H1 (cell line): ENCODE measurements around the gene BTBD7. TPM values are rescaled to one million over a fixed set of nuclear protein-coding genes. Genes with fewer than 3 reads are reported as not detected.
A peak's percentile ranks its signal among the peaks of the same experiment; 100 is the strongest.

ENCODE experiments used
- CTCF ChIA-PET: fragments of 300-600 bp; sonication (Branson Sonifier 250); formaldehyde crosslinking; loops from one replicate; lab custom pipeline; 2021; ENCODE audit not compliant: partially characterized antibody; lab: Charles Lee
- POLR2A ChIA-PET: fragments of 300-600 bp; sonication (Branson Sonifier 250); formaldehyde crosslinking; loops from one replicate; lab custom pipeline; 2021; ENCODE audit warnings: inconsistent platforms; ENCODE audit not compliant: partially characterized antibody; lab: Charles Lee
- DNase-seq, 2 experiments: peaks; one replicate each; pipeline versions ENCODE4 v3.0.0 to v3.0.0-alpha.2; 2010 to 2022; ENCODE audit warnings: low spot score in 2 of 2, low read depth in 1 of 2, mixed read lengths in 1 of 2
- FAIRE-seq: peaks from 2 replicates; lab custom pipeline; 2011; peaks lifted over from hg19 to GRCh38; lab: Jason Lieb, UNC
- H2AFZ ChIP-seq: 2 replicates; pipeline ENCODE4 v1.8.1; 2012; ENCODE audit warnings: low read length, inconsistent platforms
- H2AK5ac ChIP-seq: 2 replicates; pipeline ENCODE4 v1.6.1; 2013; ENCODE audit warnings: low read depth, low read length
- H2BK120ac ChIP-seq: replicated peaks from 2 replicates; pipeline ENCODE3; 2013; ENCODE audit warnings: low read depth, low read length, inconsistent platforms
- H2BK12ac ChIP-seq: 2 replicates; pipeline ENCODE4 v1.6.1; 2013; ENCODE audit warnings: low read depth, low read length
- H2BK15ac ChIP-seq: 2 replicates; pipeline ENCODE4 v1.6.1; 2013; ENCODE audit warnings: low read length
- H2BK20ac ChIP-seq: 2 replicates; pipeline ENCODE4 v1.6.1; 2013; ENCODE audit warnings: low read length
- H2BK5ac ChIP-seq: 2 replicates; pipeline ENCODE4 v1.6.1; 2013; ENCODE audit warnings: low read depth, low read length
- H3K14ac ChIP-seq: 2 replicates; pipeline ENCODE4 v1.6.1; 2013; ENCODE audit warnings: inconsistent platforms; ENCODE audit not compliant: insufficient read length
- H3K18ac ChIP-seq: 2 replicates; pipeline ENCODE4 v1.6.1; 2013; ENCODE audit warnings: low read length; ENCODE audit errors: extremely low read depth
- H3K23ac ChIP-seq: 2 replicates; pipeline ENCODE4 v1.6.1; 2013; ENCODE audit warnings: inconsistent platforms; ENCODE audit not compliant: insufficient read length
- H3K23me2 ChIP-seq: 2 replicates; pipeline ENCODE4 v1.6.1; 2013; ENCODE audit warnings: low read depth, low read length
- H3K27ac ChIP-seq: 2 replicates; pipeline ENCODE4 v1.6.1; 2011; ENCODE audit warnings: low read depth, low read length, inconsistent platforms
- H3K27me3 ChIP-seq, 4 experiments: replicated peaks in 1 of 4; 1 replicate in 1 of 4; 2 replicates in 3 of 4; pipeline versions ENCODE4 v1.6.1 to v1.8.1; 2011 to 2013; ENCODE audit warnings: low read length in 3 of 4, mild to moderate bottlenecking in 3 of 4, inconsistent platforms in 2 of 4, mixed read lengths in 2 of 4, moderate library complexity in 1 of 4; ENCODE audit not compliant: control insufficient read depth in 3 of 4, insufficient read depth in 3 of 4; ENCODE audit errors: extremely low read depth in 1 of 4
- H3K36me3 ChIP-seq, 4 experiments: 2 replicates each; pipeline versions ENCODE4 v1.6.1 to v1.8.1; 2011 to 2013; ENCODE audit warnings: mild to moderate bottlenecking in 4 of 4, low read length in 3 of 4, moderate library complexity in 2 of 4, control low read depth in 1 of 4, inconsistent platforms in 1 of 4; ENCODE audit not compliant: insufficient read depth in 4 of 4, control insufficient read depth in 2 of 4
- H3K4ac ChIP-seq: replicated peaks from 2 replicates; pipeline ENCODE3; 2013; ENCODE audit warnings: low read length, low read depth, mixed read lengths, inconsistent platforms; ENCODE audit not compliant: insufficient read length
- H3K4me1 ChIP-seq, 4 experiments: replicated peaks in 1 of 4; 1 replicate in 1 of 4; 2 replicates in 3 of 4; pipeline versions ENCODE4 v1.6.1 to v1.8.1; 2011 to 2013; ENCODE audit warnings: low read length in 3 of 4, inconsistent platforms in 2 of 4, mixed read lengths in 1 of 4; ENCODE audit not compliant: insufficient read depth in 4 of 4, control insufficient read depth in 3 of 4
- H3K4me2 ChIP-seq, 2 experiments: 2 replicates each; pipeline versions ENCODE4 v1.6.1 to v1.8.1; 2011 to 2013; ENCODE audit warnings: low read depth in 2 of 2, low read length in 2 of 2, control low read depth in 1 of 2, inconsistent platforms in 1 of 2, mild to moderate bottlenecking in 1 of 2; ENCODE audit not compliant: insufficient read depth in 1 of 2
- H3K4me3 ChIP-seq, 4 experiments: fragments of 200-600, 300-600 bp in 1 of 4; sonication (generic), shearing (Covaris generic), sonication (Bioruptor Twin) in 1 of 4; 2 replicates each; pipeline versions ENCODE4 v1.5.1 to v1.8.1; 2011 to 2016; ENCODE audit warnings: low read length in 4 of 4, low read depth in 3 of 4, control low read depth in 2 of 4, inconsistent platforms in 2 of 4, mild to moderate bottlenecking in 2 of 4, mixed read lengths in 1 of 4, moderate library complexity in 1 of 4; ENCODE audit not compliant: insufficient read depth in 2 of 4; ENCODE audit errors: extremely low read depth in 1 of 4
- H3K56ac ChIP-seq: replicated peaks from 2 replicates; pipeline ENCODE3; 2013; ENCODE audit warnings: low read depth, mild to moderate bottlenecking, mixed read lengths, low read length, inconsistent platforms; ENCODE audit not compliant: insufficient read length
- H3K79me1 ChIP-seq: 2 replicates; pipeline ENCODE4 v1.6.1; 2013; ENCODE audit warnings: low read depth, low read length, control low read depth
- H3K79me2 ChIP-seq, 2 experiments: 2 replicates each; pipeline versions ENCODE4 v1.6.1 to v1.8.1; 2012 to 2013; ENCODE audit warnings: low read length in 2 of 2, mild to moderate bottlenecking in 2 of 2, inconsistent platforms in 1 of 2; ENCODE audit not compliant: insufficient read depth in 2 of 2, control insufficient read depth in 1 of 2
- H3K9ac ChIP-seq, 4 experiments: replicated peaks in 1 of 4; 1 replicate in 1 of 4; 2 replicates in 3 of 4; pipeline versions ENCODE4 v1.6.1 to v1.8.1; 2011 to 2013; ENCODE audit warnings: low read depth in 3 of 4, low read length in 3 of 4, control low read depth in 2 of 4, mild to moderate bottlenecking in 2 of 4, moderate library complexity in 2 of 4, inconsistent platforms in 1 of 4; ENCODE audit errors: extremely low read depth in 1 of 4
- H3K9me3 ChIP-seq, 2 experiments: 2 replicates each; pipeline versions ENCODE4 v1.6.1 to v1.8.1; 2012 to 2013; ENCODE audit warnings: mild to moderate bottlenecking in 2 of 2, moderate library complexity in 2 of 2, control low read depth in 1 of 2, inconsistent platforms in 1 of 2, low read depth in 1 of 2, low read length in 1 of 2, mixed read lengths in 1 of 2; ENCODE audit not compliant: insufficient read depth in 2 of 2
- H4K20me1 ChIP-seq, 2 experiments: replicated peaks in 1 of 2; 2 replicates each; pipeline versions ENCODE3 to v1.8.1; 2011 to 2013; ENCODE audit warnings: inconsistent platforms in 2 of 2, low read length in 2 of 2, mild to moderate bottlenecking in 1 of 2; ENCODE audit not compliant: insufficient read depth in 2 of 2, control insufficient read depth in 1 of 2
- H4K5ac ChIP-seq: 2 replicates; pipeline ENCODE4 v1.6.1; 2013; ENCODE audit warnings: low read length, low read depth, mixed read lengths, inconsistent platforms; ENCODE audit not compliant: insufficient read length
- H4K8ac ChIP-seq: 2 replicates; pipeline ENCODE4 v1.8.0; 2013; ENCODE audit warnings: mild to moderate bottlenecking, moderate library complexity, low read length, inconsistent platforms; ENCODE audit not compliant: insufficient read depth; ENCODE audit errors: extremely low read depth
- H4K91ac ChIP-seq: replicated peaks from 2 replicates; pipeline ENCODE3; 2013; ENCODE audit warnings: low read length, mixed read lengths, inconsistent platforms; ENCODE audit not compliant: insufficient read length
- ASH2L ChIP-seq: fragments of 200-600, 300-600 bp; sonication (generic); IDR thresholded peaks from one replicate; pipeline ENCODE4 v1.7.1; 2017; ENCODE audit warnings: low read length
- BRCA1 ChIP-seq: IDR thresholded peaks from 2 replicates; pipeline ENCODE4 v1.6.1; 2012; ENCODE audit warnings: low read depth, low read length, improper control_type of control experiment
- CHD2 ChIP-seq: IDR thresholded peaks from 2 replicates; pipeline ENCODE4 v1.6.1; 2012; ENCODE audit warnings: low read length, improper control_type of control experiment
- CTCF ChIP-seq, 3 experiments: IDR thresholded peaks; 1 replicate in 2 of 3; 2 replicates in 1 of 3; pipeline versions ENCODE4 v1.5.1 to v1.6.1; 2011; ENCODE audit warnings: low read length in 3 of 3, mild to moderate bottlenecking in 3 of 3, inconsistent platforms in 2 of 3, low read depth in 1 of 3, moderate library complexity in 1 of 3; ENCODE audit not compliant: insufficient read depth in 1 of 3; ENCODE audit errors: control extremely low read depth in 1 of 3
- POLR2AphosphoS5 ChIP-seq: IDR thresholded peaks from 2 replicates; pipeline ENCODE4 v1.6.1; 2011; ENCODE audit warnings: low read depth, low read length
- RAD21 ChIP-seq, 2 experiments: IDR thresholded peaks in 1 of 2; conservative IDR thresholded peaks in 1 of 2; 2 replicates each; pipeline ENCODE4 v1.6.1; 2011; ENCODE audit warnings: low read depth in 2 of 2, low read length in 2 of 2, improper control_type of control experiment in 1 of 2, inconsistent platforms in 1 of 2, mild to moderate bottlenecking in 1 of 2, moderate library complexity in 1 of 2
- RNF2 ChIP-seq: fragments of 200-900, 300-1000 bp; sonication (generic); IDR thresholded peaks from 2 replicates; pipeline ENCODE4 v1.7.1; 2016; ENCODE audit warnings: borderline replicate concordance, low read depth, mild to moderate bottlenecking, antibody characterized with exemption, low read length; ENCODE audit not compliant: poor library complexity, severe bottlenecking; ENCODE audit errors: missing control alignments
- SAP30 ChIP-seq: fragments of 300-600 bp; sonication (generic); IDR thresholded peaks from 2 replicates; pipeline ENCODE4 v1.7.1; 2012; ENCODE audit warnings: low read length, moderate library complexity, mild to moderate bottlenecking, inconsistent platforms; ENCODE audit not compliant: insufficient read depth, insufficient replicate concordance
- SIRT6 ChIP-seq: IDR thresholded peaks from one replicate; pipeline ENCODE4 v1.7.1; 2012; ENCODE audit warnings: low read length, inconsistent platforms
- WGBS, 2 experiments: shearing (Covaris generic) in 1 of 2; methylation state at CpG; one replicate each; pipeline versions ENCODE4 v1.1.6 to v1.1.7; 2013 to 2015; ENCODE audit warnings: low lambda C conversion rate in 2 of 2, mixed read lengths in 2 of 2, inconsistent platforms in 1 of 2, low coverage in 1 of 2, missing lambda C conversion rate in 1 of 2; ENCODE audit not compliant: insufficient replicate concordance in 2 of 2, insufficient coverage in 1 of 2, insufficient read length in 1 of 2; ENCODE audit errors: extremely low coverage in 1 of 2, missing lambda C conversion rate in 1 of 2; 5-methylcytosine and 5-hydroxymethylcytosine counted together
- polyA plus RNA-seq, 7 experiments: library from polyadenylated mRNA; depleted of rRNA in 3 of 7; stranded (reverse) in 5 of 7; unstranded in 2 of 7; fragments of >200 nt in 5 of 7; fragments of 200-250 nt in 2 of 7; gene quantifications; 1 replicate in 5 of 7; 2 replicates in 1 of 7; 4 replicates in 1 of 7; pipeline versions ENCODE4 v1.2.1 to v1.2.3, GENCODE V29; 2011 to 2013; ENCODE audit warnings: missing spikeins in 2 of 7, mixed read lengths in 2 of 7
- total RNA-seq: library from RNA; stranded (reverse); fragmentation: NEBNext Ultra II Directional; extraction: Animal tissue kit (Norgen Biotek cat#: 25700); gene quantifications from 2 replicates; pipeline ENCODE4 v1.2.1, GENCODE V29; 2021

The BTBD7 gene
- total and polyA plus RNA-seq, 2 of the 8 experiments (the other 6 are each of a cell fraction or from before 2014, with no cell fraction given) = 12.1 to 46.1 TPM

- DNase-seq = no peak
- Histone ChIP-seq H4K8ac (no peak overlapping the region), H2AFZ (no peak overlapping the region), H3K23ac (no peak overlapping the region), H3K23me2 (peaks cover 9% of the 10 kb centered on the region), H3K79me1 (peaks cover 5% of the 10 kb centered on the region; the same call in 1 of the 2 replicates), H3K4me1 (peaks cover 3 to 4% (median 3%) of the 10 kb centered on the region in 4 experiments; a peak in 6 of 7 replicates), H3K27me3 (no peaks in the 10 kb centered on the region), H2BK15ac (no peak overlapping the region), H2BK5ac (no peak overlapping the region), H3K56ac (no peak overlapping the region), H3K4ac (no peak overlapping the region), H3K27ac (no peak overlapping the region), H4K20me1 (peaks cover 0 to 14% of the 10 kb centered on the region in 2 experiments), H3K79me2 (peaks cover 18 to 65% of the 10 kb centered on the region in 2 experiments), H3K18ac (no peak overlapping the region), H3K4me3 (peak overlapping the region; percentile 79 to 92 (median 84)), H3K4me2 (peak overlapping the region; percentile 81 to 84), H4K5ac (no peak overlapping the region), H3K14ac (no peak overlapping the region), H3K9ac (peak overlapping the region; percentile 42 to 99 (median 63)), H2BK20ac (no peak overlapping the region), H2BK120ac (no peak overlapping the region), H3K36me3 (no peaks in the 10 kb centered on the region), H4K91ac (no peak overlapping the region), H2BK12ac (no peak overlapping the region), H3K9me3 (no peaks in the 10 kb centered on the region), H2AK5ac (no peak overlapping the region)
- no peak for FAIRE-seq
- 40% methylated on average over 19 of the region's 21 CpGs; no CpG with 5 or more reads in 1 of the 2 experiments for WGBS, 2 experiments
- POLR2A ChIA-PET = interaction anchor here (0.7 to 1.1 kb wide), 5 partner anchors 12 to 27 kb away, joined by 3 to 6 read pairs (median 3); no protein-coding TSS in a partner anchor
- CTCF ChIA-PET = interaction anchor here (0.6 to 1.5 kb wide), 5 partner anchors 9 to 113 kb away, joined by 3 read pairs; no protein-coding TSS in a partner anchor
- no peak for TF ChIP-seq RNF2
- peak; percentile 52 for TF ChIP-seq SAP30
- no peak for TF ChIP-seq ASH2L
- TF ChIP-seq RAD21 (IDR thresholded peaks at IDR 0.05 in 1 of 2, conservative IDR thresholded peaks at IDR 0.05 in 1 of 2; ENCODE audit: low read depth in 2 of 2, low read length in 2 of 2) = no peak
- no peak for TF ChIP-seq BRCA1
- TF ChIP-seq CTCF (IDR thresholded peaks at IDR 0.05; ENCODE audit: control extremely low read depth in 1 of 3, insufficient read depth in 1 of 3, low read depth in 1 of 3, low read length in 3 of 3) = no peak
- TF ChIP-seq POLR2AphosphoS5 = no peak
- no peak for TF ChIP-seq SIRT6
- TF ChIP-seq CHD2 = no peak
Observed at GRCh38 chr14:93331728-93332396, 974 bp downstream of the BTBD7 start.
